ENCODE measurements around the gene CAMK1G.

GRCh38 chr1:209659909-209660308, 76.4 kb downstream of the CAMK1G start:
- TF ChIP-seq POLR2A (IDR thresholded peaks at IDR 0.05) (no peak), CTCF (IDR thresholded peaks at IDR 0.05) (no peak), EP300 (IDR thresholded peaks at IDR 0.05) (peak in 1 of 2 donors; percentile 35)
